SK-N-SH (cell line): ENCODE measurements around the gene RELT. TPM values are rescaled to one million over a fixed set of nuclear protein-coding genes. Genes with fewer than 3 reads are reported as not detected.

Experiments used
- CTCF ChIA-PET: fragments of 300-600, 350-600 bp; formaldehyde crosslinking; extraction: SDS; loops from one replicate; lab custom pipeline; 2021; lab: Yijun Ruan, JAX
- POLR2A ChIA-PET: fragments of 350-600 bp; sonication (Branson Sonifier 250); formaldehyde crosslinking; extraction: SDS; loops from one replicate; lab custom pipeline; 2020; ENCODE audit warnings: antibody characterized with exemption, inconsistent platforms; lab: Yijun Ruan, JAX
- DNase-seq: peaks from one replicate; pipeline ENCODE4 v3.0.0; 2012
- H2AFZ ChIP-seq: fragments of 200-600 bp; sonication (generic); 2 replicates; pipeline ENCODE4 v1.8.1; 2016; ENCODE audit warnings: antibody characterized with exemption, mild to moderate bottlenecking, low read depth
- H3F3A ChIP-seq: fragments of 200-600 bp; sonication (generic); replicated peaks from 2 replicates; pipeline ENCODE3; 2016; ENCODE audit warnings: antibody characterized with exemption, mild to moderate bottlenecking; ENCODE audit not compliant: insufficient read depth
- H3K27ac ChIP-seq, 2 experiments: fragments of 200-500 bp in 1 of 2; fragments of 200-600 bp in 1 of 2; sonication (Bioruptor generic) in 1 of 2; sonication (generic), shearing (Covaris generic) in 1 of 2; 2 replicates each; pipeline versions ENCODE4 v1.5.1 to v1.6.1; 2014 to 2016; ENCODE audit warnings: low read depth in 2 of 2, inconsistent platforms in 1 of 2, low read length in 1 of 2, mild to moderate bottlenecking in 1 of 2, mixed read lengths in 1 of 2
- H3K27me3 ChIP-seq: fragments of 200-600 bp; sonication (generic), shearing (Covaris generic); 2 replicates; pipeline ENCODE4 v1.6.1; 2016; ENCODE audit warnings: mixed run types; ENCODE audit not compliant: insufficient read depth
- H3K36me3 ChIP-seq, 2 experiments: fragments of 200-500 bp in 1 of 2; fragments of 200-600 bp in 1 of 2; sonication (Bioruptor generic) in 1 of 2; sonication (generic) in 1 of 2; replicated peaks in 1 of 2; 2 replicates each; pipeline versions ENCODE3 to v1.5.1; 2014 to 2016; ENCODE audit warnings: low read length in 1 of 2, mild to moderate bottlenecking in 1 of 2; ENCODE audit not compliant: insufficient read depth in 2 of 2, control insufficient read depth in 1 of 2
- H3K4me1 ChIP-seq, 2 experiments: fragments of 200-500 bp in 1 of 2; fragments of 200-600 bp in 1 of 2; sonication (Bioruptor generic) in 1 of 2; sonication (generic), shearing (Covaris generic) in 1 of 2; 2 replicates each; pipeline versions ENCODE4 v1.5.1 to v1.6.1; 2014 to 2016; ENCODE audit warnings: low read depth in 1 of 2, low read length in 1 of 2, mixed run types in 1 of 2; ENCODE audit not compliant: insufficient read depth in 2 of 2, control insufficient read depth in 1 of 2
- H3K4me2 ChIP-seq: fragments of 200-600 bp; sonication (generic), shearing (Covaris generic); 2 replicates; pipeline ENCODE4 v1.6.1; 2017; ENCODE audit warnings: mixed run types
- H3K4me3 ChIP-seq, 2 experiments: fragments of 200-500 bp in 1 of 2; fragments of 200-600 bp in 1 of 2; sonication (Bioruptor generic) in 1 of 2; sonication (generic), shearing (Covaris generic) in 1 of 2; 2 replicates each; pipeline versions ENCODE4 v1.5.1 to v1.8.1; 2014 to 2016; ENCODE audit warnings: low read depth in 2 of 2, inconsistent platforms in 1 of 2, low read length in 1 of 2, mild to moderate bottlenecking in 1 of 2, mixed read lengths in 1 of 2, moderate library complexity in 1 of 2
- H3K79me2 ChIP-seq: fragments of 200-600 bp; sonication (generic); 2 replicates; pipeline ENCODE4 v1.8.1; 2017; ENCODE audit warnings: mild to moderate bottlenecking; ENCODE audit not compliant: insufficient read depth
- H3K9ac ChIP-seq: fragments of 200-600 bp; sonication (generic); 2 replicates; pipeline ENCODE4 v1.6.1; 2017; ENCODE audit warnings: mixed run types
- H3K9me2 ChIP-seq: fragments of 200-600 bp; sonication (generic); 2 replicates; pipeline ENCODE4 v1.6.1; 2017; ENCODE audit warnings: mixed run types
- H3K9me3 ChIP-seq: fragments of 200-600 bp; sonication (generic); 2 replicates; pipeline ENCODE4 v1.6.1; 2017; ENCODE audit warnings: mixed run types, mild to moderate bottlenecking, moderate library complexity
- H4K20me1 ChIP-seq: fragments of 200-600 bp; sonication (generic); 2 replicates; pipeline ENCODE4 v1.6.1; 2017; ENCODE audit warnings: mild to moderate bottlenecking, mixed run types; ENCODE audit not compliant: insufficient read depth
- CTCF ChIP-seq: fragments of 200-600 bp; sonication (generic); IDR thresholded peaks from 2 replicates; pipeline ENCODE4 v1.6.1; 2017; ENCODE audit warnings: antibody characterized with exemption, mild to moderate bottlenecking, moderate library complexity
- ELF1 ChIP-seq: IDR thresholded peaks from 2 replicates; pipeline ENCODE4 v1.4.0; 2012
- MAX ChIP-seq: IDR thresholded peaks from 2 replicates; pipeline ENCODE4 v1.4.0; 2012; ENCODE audit warnings: low read depth
- NFIC ChIP-seq: IDR thresholded peaks from 2 replicates; pipeline ENCODE4 v1.4.0; 2012; ENCODE audit warnings: borderline replicate concordance
- NRF1 ChIP-seq: IDR thresholded peaks from 2 replicates; pipeline ENCODE4 v1.6.1; 2012; ENCODE audit warnings: low read depth, mild to moderate bottlenecking, low read length
- PBX3 ChIP-seq: IDR thresholded peaks from 2 replicates; pipeline ENCODE4; 2012
- RAD21 ChIP-seq: IDR thresholded peaks from 2 replicates; pipeline ENCODE4 v1.6.1; 2012; ENCODE audit warnings: mild to moderate bottlenecking, low read length
- RCOR1 ChIP-seq: fragments of 150-350 bp; IDR thresholded peaks from 2 replicates; pipeline ENCODE4 v1.6.1; 2017; ENCODE audit warnings: antibody characterized with exemption, low read length
- REST ChIP-seq: IDR thresholded peaks from 2 replicates; pipeline ENCODE4 v1.6.1; 2012; ENCODE audit warnings: mild to moderate bottlenecking, low read depth, low read length, moderate library complexity
- SIN3A ChIP-seq: IDR thresholded peaks from 2 replicates; pipeline ENCODE4 v1.6.1; 2012; ENCODE audit warnings: low read depth, mild to moderate bottlenecking, low read length, moderate library complexity, borderline replicate concordance
- SMC3 ChIP-seq: IDR thresholded peaks from 2 replicates; pipeline ENCODE4 v1.6.1; 2012; ENCODE audit warnings: low read depth, low read length, improper control_type of control experiment
- TAF1 ChIP-seq: IDR thresholded peaks from 2 replicates; pipeline ENCODE4 v1.6.1; 2012; ENCODE audit warnings: low read depth, mild to moderate bottlenecking, low read length, moderate library complexity, borderline replicate concordance
- TCF12 ChIP-seq: IDR thresholded peaks from 2 replicates; pipeline ENCODE4 v1.4.0; 2012
- TEAD4 ChIP-seq: IDR thresholded peaks from 2 replicates; pipeline ENCODE4 v1.4.0; 2012; ENCODE audit warnings: mild to moderate bottlenecking, borderline replicate concordance; ENCODE audit not compliant: insufficient read depth
- USF2 ChIP-seq: fragments of 150-350 bp; IDR thresholded peaks from 2 replicates; pipeline ENCODE4 v1.6.1; 2017; ENCODE audit warnings: antibody characterized with exemption, low read length, low read depth, borderline replicate concordance
- YY1 ChIP-seq: IDR thresholded peaks from 2 replicates; pipeline ENCODE4 v1.4.0; 2012; ENCODE audit warnings: low read depth, mild to moderate bottlenecking
- ZBTB33 ChIP-seq: IDR thresholded peaks from 2 replicates; pipeline ENCODE4 v1.4.0; 2012; ENCODE audit warnings: low read depth, borderline replicate concordance
- WGBS: methylation state at CpG from one replicate; pipeline ENCODE4 v1.1.6; 2017; ENCODE audit warnings: low lambda C conversion rate; 5-methylcytosine and 5-hydroxymethylcytosine counted together
- polyA plus RNA-seq, 3 experiments: library from polyadenylated mRNA; depleted of rRNA; stranded (reverse); fragments of >200 nt; gene quantifications; 2 replicates each; pipeline ENCODE4 v1.2.3, GENCODE V29; 2012

Gene RELT
- polyA plus RNA-seq, 1 of the 3 experiments (the other 2 are of a cell fraction): 4.3 TPM

GRCh38 chr11:73425108-73425507 lies 48.9 kb downstream of the RELT start:
- CTCF ChIA-PET: interaction anchor here (0.7 to 2.3 kb wide), 6 partner anchors 10 to 237 kb away, joined by 3 to 12 read pairs (median 4); partner anchors contain the start of gene ARHGEF17

More at GRCh38 chr11:73425108-73425507, 48.9 kb downstream of the RELT start:
- Histone ChIP-seq H3K9me2 (no peaks in the 10 kb centered on the region), H3K36me3 (no peaks in the 10 kb centered on the region), H3K4me1 (peaks cover 20% of the 10 kb centered on the region in 2 experiments), H3K9me3 (no peaks in the 10 kb centered on the region), H3K27me3 (no peaks in the 10 kb centered on the region), H4K20me1 (no peaks in the 10 kb centered on the region)
- POLR2A ChIA-PET: no interaction called here
- no peak for TF ChIP-seq TEAD4
- TF ChIP-seq ZBTB33: no peak
- TF ChIP-seq ELF1: no peak
- TF ChIP-seq YY1: no peak
- no peak for TF ChIP-seq RAD21
- no peak for TF ChIP-seq TAF1
- TF ChIP-seq REST: no peak
- TF ChIP-seq TCF12: no peak
- TF ChIP-seq USF2: no peak
- TF ChIP-seq SIN3A: no peak
- TF ChIP-seq SMC3: no peak
- TF ChIP-seq CTCF: no peak
- TF ChIP-seq MAX: no peak
- no peak for TF ChIP-seq NRF1
- no peak for TF ChIP-seq RCOR1
- no peak for TF ChIP-seq NFIC
- no peak for TF ChIP-seq PBX3
- TF ChIP-seq, all 33 proteins: peak for 0
- no peak overlapping the region for H3K4me2 ChIP-seq
- no peak for DNase-seq
- H3K27ac ChIP-seq: no peak overlapping the region; a peak in 1 of 4 replicates
- H3K79me2 ChIP-seq: no peaks in the 10 kb centered on the region
- H2AFZ ChIP-seq: no peak overlapping the region
- H3K4me3 ChIP-seq: no peak overlapping the region
- H3K9ac ChIP-seq: no peak overlapping the region
- H3F3A ChIP-seq: peaks cover 20% of the 10 kb centered on the region
- 100% methylated on average over 1 of the region's 1 CpG for WGBS
